OCI-LY1 (cell line): ENCODE results near the gene ACTRT2.

Source experiments
- H2AFZ ChIP-seq: fragments of 200-600 bp; sonication (generic), shearing (Covaris generic); 2 replicates; pipeline ENCODE4 v1.6.0; 2014; ENCODE audit warnings: antibody characterized with exemption, mild to moderate bottlenecking, low read length
- H3F3A ChIP-seq: fragments of 200-600 bp; sonication (generic), shearing (Covaris generic); 2 replicates; pipeline ENCODE4 v1.6.0; 2014; ENCODE audit warnings: mild to moderate bottlenecking, antibody characterized with exemption, low read length, moderate library complexity; ENCODE audit not compliant: insufficient read depth
- H3K27ac ChIP-seq: fragments of 200-600 bp; sonication (generic); 2 replicates; pipeline ENCODE4 v1.5.1; 2014; ENCODE audit warnings: low read length, mixed run types, mild to moderate bottlenecking, low read depth; ENCODE audit not compliant: poor library complexity, severe bottlenecking
- H3K27me3 ChIP-seq: fragments of 200-600 bp; sonication (generic); 2 replicates; pipeline ENCODE4 v1.6.0; 2014; ENCODE audit warnings: antibody characterized with exemption, mild to moderate bottlenecking, low read length, moderate library complexity; ENCODE audit not compliant: insufficient read depth
- H3K36me3 ChIP-seq: fragments of 200-600 bp; sonication (generic); 2 replicates; pipeline ENCODE4 v1.6.1; 2014; ENCODE audit warnings: mild to moderate bottlenecking, antibody characterized with exemption, low read length, moderate library complexity, mixed read lengths; ENCODE audit not compliant: insufficient read depth
- H3K4me1 ChIP-seq: fragments of 200-600 bp; sonication (generic); 2 replicates; pipeline ENCODE4 v1.5.1; 2014; ENCODE audit warnings: mild to moderate bottlenecking, low read length, moderate library complexity; ENCODE audit not compliant: insufficient read depth, severe bottlenecking
- H3K4me2 ChIP-seq: fragments of 200-600 bp; sonication (generic), shearing (Covaris generic); 2 replicates; pipeline ENCODE4 v1.6.1; 2014; ENCODE audit warnings: low read length
- H3K4me3 ChIP-seq: fragments of 200-600 bp; sonication (generic); 2 replicates; pipeline ENCODE4 v1.5.1; 2014; ENCODE audit warnings: low read length, low read depth, mild to moderate bottlenecking, mixed read lengths; ENCODE audit not compliant: poor library complexity, severe bottlenecking
- H3K79me2 ChIP-seq: fragments of 200-600 bp; shearing (Covaris generic); 2 replicates; pipeline ENCODE4 v1.6.1; 2016; ENCODE audit warnings: mixed run types, low read length, mixed read lengths; ENCODE audit not compliant: insufficient read depth
- H3K9ac ChIP-seq: fragments of 200-600 bp; sonication (generic), shearing (Covaris generic); 2 replicates; pipeline ENCODE4 v1.6.1; 2014; ENCODE audit warnings: mild to moderate bottlenecking, low read length, mixed read lengths
- H3K9me2 ChIP-seq: fragments of 200-600 bp; sonication (generic), shearing (Covaris generic); 2 replicates; pipeline ENCODE4 v1.6.1; 2014; ENCODE audit warnings: low read depth, mild to moderate bottlenecking, low read length, mixed read lengths
- H3K9me3 ChIP-seq: fragments of 200-600 bp; shearing (Covaris generic); 2 replicates; pipeline ENCODE4 v1.6.1; 2014; ENCODE audit warnings: low read length, mixed read lengths
- H4K20me1 ChIP-seq: fragments of 200-600 bp; sonication (generic), shearing (Covaris generic); 2 replicates; pipeline ENCODE4 v1.6.0; 2016; ENCODE audit warnings: mild to moderate bottlenecking, low read length; ENCODE audit not compliant: insufficient read depth
- CTCF ChIP-seq: fragments of 200-600 bp; sonication (generic), shearing (Covaris generic); IDR thresholded peaks from 2 replicates; pipeline ENCODE4 v1.5.1; 2017; ENCODE audit warnings: mild to moderate bottlenecking, antibody characterized with exemption, low read length, moderate library complexity, mixed read lengths
- EZH2 ChIP-seq: fragments of 200-600 bp; sonication (generic), shearing (Covaris generic); IDR thresholded peaks from 2 replicates; pipeline ENCODE4 v1.8.0; 2017; ENCODE audit warnings: borderline replicate concordance, mixed run types, mild to moderate bottlenecking, antibody characterized with exemption, low read length, moderate library complexity, mixed read lengths

Gene ACTRT2

GRCh38 chr1:3013371-3014049 is 7.8 kb upstream of the ACTRT2 start:
- TF ChIP-seq CTCF (no peak), EZH2 (no peak)
- no peaks in the 10 kb centered on the region for H3K4me1 ChIP-seq
- no peaks in the 10 kb centered on the region for H3K9me2 ChIP-seq
- H3K79me2 ChIP-seq, result no peaks in the 10 kb centered on the region
- H3K9ac ChIP-seq, result no peak overlapping the region
- no peaks in the 10 kb centered on the region for H3K9me3 ChIP-seq
- no peaks in the 10 kb centered on the region for H3K36me3 ChIP-seq
- H3F3A ChIP-seq, result no peaks in the 10 kb centered on the region
- H3K4me3 ChIP-seq, result no peak overlapping the region
- no peak overlapping the region for H3K27ac ChIP-seq
- H3K4me2 ChIP-seq, result no peak overlapping the region
- H2AFZ ChIP-seq, result no peak overlapping the region
- no peaks in the 10 kb centered on the region for H3K27me3 ChIP-seq
- H4K20me1 ChIP-seq, result no peaks in the 10 kb centered on the region

DNA sequence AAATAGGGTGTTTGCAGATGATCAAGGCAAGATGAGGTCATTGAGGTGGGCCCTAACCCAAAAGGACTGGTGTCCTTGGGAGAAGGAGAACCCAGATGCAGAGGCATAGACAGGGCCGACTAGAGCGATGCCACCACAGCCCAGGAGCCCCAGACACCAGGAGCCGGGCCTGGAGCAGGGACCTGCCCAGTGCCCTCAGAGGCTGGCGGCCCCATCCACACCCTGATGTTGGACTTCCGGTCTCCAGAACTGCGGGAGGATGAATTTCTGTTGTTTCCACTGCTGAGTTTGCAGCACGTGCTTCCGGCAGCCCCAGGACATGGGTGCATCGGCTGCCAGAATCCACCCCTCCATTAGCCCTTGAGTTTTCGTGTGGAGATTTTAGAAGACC is 7.2 kb upstream of the ACTRT2 start:
- H3K4me3 ChIP-seq, result no peak overlapping the region
- no peak overlapping the region for H2AFZ ChIP-seq
- no peaks in the 10 kb centered on the region for H3K79me2 ChIP-seq
- H3K36me3 ChIP-seq, result no peaks in the 10 kb centered on the region
- no peaks in the 10 kb centered on the region for H3K9me2 ChIP-seq
- H3K4me2 ChIP-seq, result no peak overlapping the region
- TF ChIP-seq CTCF (no peak), EZH2 (no peak)
- H3K27ac ChIP-seq, result no peak overlapping the region
- no peaks in the 10 kb centered on the region for H3K9me3 ChIP-seq
- no peaks in the 10 kb centered on the region for H3K4me1 ChIP-seq
- no peaks in the 10 kb centered on the region for H4K20me1 ChIP-seq
- no peaks in the 10 kb centered on the region for H3K27me3 ChIP-seq
- H3K9ac ChIP-seq, result no peak overlapping the region
- H3F3A ChIP-seq, result no peaks in the 10 kb centered on the region

- no peaks in the 10 kb centered on the region for H3K36me3 ChIP-seq
- H2AFZ ChIP-seq, result no peak overlapping the region
- H3K4me1 ChIP-seq, result no peaks in the 10 kb centered on the region
- no peak overlapping the region for H3K4me3 ChIP-seq
- H3K27ac ChIP-seq, result no peak overlapping the region
- no peaks in the 10 kb centered on the region for H4K20me1 ChIP-seq
- H3K9ac ChIP-seq, result no peak overlapping the region
- no peaks in the 10 kb centered on the region for H3K9me2 ChIP-seq
- H3K27me3 ChIP-seq, result no peaks in the 10 kb centered on the region
- TF ChIP-seq CTCF (no peak), EZH2 (no peak)
- no peaks in the 10 kb centered on the region for H3F3A ChIP-seq
- no peaks in the 10 kb centered on the region for H3K9me3 ChIP-seq
- H3K4me2 ChIP-seq, result no peak overlapping the region
- H3K79me2 ChIP-seq, result no peaks in the 10 kb centered on the region
Observed at GRCh38 chr1:3014443-3015268, 6.6 kb upstream of the ACTRT2 start.
